SU-DHL-6 (cell line): ENCODE measurements around the gene MAST2.

Experiments
- CTCF ChIP-seq: fragments of 200-600 bp; sonication (generic); IDR thresholded peaks from one replicate; pipeline ENCODE4 v1.5.1; 2017; ENCODE audit warnings: antibody characterized with exemption, mild to moderate bottlenecking, low read length, moderate library complexity; ENCODE audit not compliant: insufficient read depth, poor library complexity, severe bottlenecking
- EZH2phosphoT487 ChIP-seq: fragments of 200-600 bp; sonication (generic), shearing (Covaris generic); conservative IDR thresholded peaks from 2 replicates; pipeline ENCODE4 v1.6.1; 2018; ENCODE audit warnings: mild to moderate bottlenecking, antibody characterized with exemption, low read length, moderate library complexity, mixed read lengths

GRCh38 chr1:45769261-45769932 is 34.0 kb upstream of the MAST2 start:
- TF ChIP-seq CTCF (no peak), EZH2phosphoT487 (no peak)
